GM20000 (cell line): ENCODE data around the gene RPS6KC1.
"Not testable (repeated sequence)": the region's sequence is repeated elsewhere in the genome, so short reads cannot be mapped to it uniquely, and the experiment has no call there.

Experiments used
- DNase-seq: peaks from one replicate; pipeline ENCODE4 v3.0.0; 2012; ENCODE audit warnings: low spot score
- TF ChIP-seq, protein P1 (sequence below): IDR thresholded peaks from 2 replicates; pipeline ENCODE4 v1.5.1; 2012; ENCODE audit warnings: mild to moderate bottlenecking, control low read depth; ENCODE audit errors: extremely low read depth, missing control alignments

RPS6KC1 gene

DNA sequence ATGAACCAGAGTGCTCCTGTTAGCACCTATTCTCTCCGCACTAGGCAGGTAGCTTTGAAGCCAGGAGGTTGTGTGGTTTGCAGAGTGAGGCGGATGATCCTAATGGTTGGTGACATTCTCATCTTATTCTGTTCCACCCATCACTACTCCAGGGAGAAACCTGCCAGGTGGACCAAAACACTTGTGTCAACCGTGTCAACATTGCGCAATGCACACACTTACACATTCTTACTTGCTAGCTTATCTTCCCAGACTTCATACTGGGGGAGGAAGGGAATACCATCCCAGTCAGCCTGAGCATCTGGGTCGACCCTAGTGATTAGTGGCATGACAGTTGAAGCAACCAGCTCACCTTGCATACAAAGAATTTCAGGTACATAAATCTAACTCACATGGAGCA lies 236.9 kb downstream of the RPS6KC1 start:
- no peak for DNase-seq
- TF ChIP-seq, protein P1, sequence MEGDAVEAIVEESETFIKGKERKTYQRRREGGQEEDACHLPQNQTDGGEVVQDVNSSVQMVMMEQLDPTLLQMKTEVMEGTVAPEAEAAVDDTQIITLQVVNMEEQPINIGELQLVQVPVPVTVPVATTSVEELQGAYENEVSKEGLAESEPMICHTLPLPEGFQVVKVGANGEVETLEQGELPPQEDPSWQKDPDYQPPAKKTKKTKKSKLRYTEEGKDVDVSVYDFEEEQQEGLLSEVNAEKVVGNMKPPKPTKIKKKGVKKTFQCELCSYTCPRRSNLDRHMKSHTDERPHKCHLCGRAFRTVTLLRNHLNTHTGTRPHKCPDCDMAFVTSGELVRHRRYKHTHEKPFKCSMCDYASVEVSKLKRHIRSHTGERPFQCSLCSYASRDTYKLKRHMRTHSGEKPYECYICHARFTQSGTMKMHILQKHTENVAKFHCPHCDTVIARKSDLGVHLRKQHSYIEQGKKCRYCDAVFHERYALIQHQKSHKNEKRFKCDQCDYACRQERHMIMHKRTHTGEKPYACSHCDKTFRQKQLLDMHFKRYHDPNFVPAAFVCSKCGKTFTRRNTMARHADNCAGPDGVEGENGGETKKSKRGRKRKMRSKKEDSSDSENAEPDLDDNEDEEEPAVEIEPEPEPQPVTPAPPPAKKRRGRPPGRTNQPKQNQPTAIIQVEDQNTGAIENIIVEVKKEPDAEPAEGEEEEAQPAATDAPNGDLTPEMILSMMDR, result no peak

DNA sequence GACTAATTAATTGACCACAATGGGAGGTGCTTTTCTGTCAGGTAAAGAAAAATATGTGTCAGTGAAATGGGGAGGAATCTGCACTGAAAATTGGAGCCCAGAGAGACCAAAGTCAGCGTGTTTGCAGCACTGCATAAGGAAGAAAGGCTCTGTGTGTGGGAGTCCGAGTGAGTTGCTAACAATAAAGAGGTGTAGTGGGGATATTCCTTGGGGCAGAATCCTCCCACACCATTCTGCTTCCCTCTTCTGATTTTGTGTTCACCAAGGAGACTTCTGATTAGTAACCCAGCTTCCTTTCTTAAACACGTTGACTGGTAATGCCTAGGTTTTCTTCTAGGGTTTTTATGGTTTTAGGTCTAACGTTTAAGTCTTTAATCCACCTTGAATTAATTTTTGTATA lies 240.5 kb downstream of the RPS6KC1 start:
- TF ChIP-seq, protein P1, result no peak
- DNase-seq, result no peak

DNA sequence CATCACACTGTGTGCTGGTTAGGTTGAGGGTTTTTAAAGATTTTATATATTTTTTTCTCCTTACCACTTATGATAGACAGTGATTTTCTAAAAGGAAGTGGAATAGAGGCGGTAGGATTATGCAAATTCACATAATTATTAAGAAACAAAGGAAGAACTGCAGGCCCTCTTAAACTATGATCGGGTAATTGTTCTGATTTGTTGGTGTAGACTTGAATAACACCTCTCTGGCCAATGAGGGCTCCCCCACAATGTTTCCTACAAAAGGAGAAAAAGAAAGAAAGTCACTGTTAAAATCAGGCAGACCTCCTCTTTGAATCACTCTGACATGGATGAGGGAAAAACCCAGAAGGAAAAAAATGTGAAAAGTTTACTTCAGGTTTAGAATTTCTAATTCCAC lies 241.6 kb downstream of the RPS6KC1 start:
- DNase-seq, result no peak
- TF ChIP-seq, protein P1, result no peak

DNA sequence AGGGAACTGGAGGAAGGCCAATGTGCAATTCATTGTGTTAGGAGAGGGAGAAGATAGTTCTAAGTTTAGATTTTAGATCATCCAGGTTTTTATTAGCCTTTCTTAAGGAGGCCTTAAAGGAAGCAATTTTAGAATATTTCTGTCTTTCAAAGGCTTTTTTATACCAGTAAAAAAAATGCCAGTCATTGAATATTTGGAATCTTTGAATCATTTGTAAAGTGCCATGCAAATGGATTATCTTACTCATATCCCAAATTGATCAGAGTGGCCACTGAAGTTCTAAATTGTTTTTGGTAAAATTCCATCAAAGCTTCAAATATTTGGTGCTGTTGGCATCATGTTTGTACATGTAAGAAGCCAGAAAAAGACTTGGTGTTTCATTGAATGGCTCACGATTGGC lies 244.8 kb downstream of the RPS6KC1 start:
- TF ChIP-seq, protein P1, result no peak
- DNase-seq, result no peak

DNA sequence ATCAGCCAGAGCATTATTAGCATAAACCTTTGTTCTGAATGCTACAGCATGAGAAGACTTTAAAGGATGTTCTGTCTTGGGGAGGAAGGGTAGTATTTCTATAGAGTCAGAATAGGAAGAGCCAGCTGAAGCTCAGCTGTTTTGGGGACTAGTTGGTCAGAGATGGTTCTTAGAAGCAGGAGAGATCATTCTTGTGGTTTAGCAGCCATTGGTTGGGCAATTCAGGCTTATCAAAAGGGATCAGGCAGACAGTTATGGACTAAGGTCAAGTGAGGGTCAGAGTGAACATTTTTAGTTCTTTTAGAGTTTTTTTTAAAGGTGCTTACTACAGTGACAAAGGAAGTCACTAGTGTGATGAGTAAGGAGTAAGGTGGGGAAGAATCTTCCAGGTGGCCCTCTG lies 245.5 kb downstream of the RPS6KC1 start:
- DNase-seq, result no peak
- TF ChIP-seq, protein P1, result no peak

DNA sequence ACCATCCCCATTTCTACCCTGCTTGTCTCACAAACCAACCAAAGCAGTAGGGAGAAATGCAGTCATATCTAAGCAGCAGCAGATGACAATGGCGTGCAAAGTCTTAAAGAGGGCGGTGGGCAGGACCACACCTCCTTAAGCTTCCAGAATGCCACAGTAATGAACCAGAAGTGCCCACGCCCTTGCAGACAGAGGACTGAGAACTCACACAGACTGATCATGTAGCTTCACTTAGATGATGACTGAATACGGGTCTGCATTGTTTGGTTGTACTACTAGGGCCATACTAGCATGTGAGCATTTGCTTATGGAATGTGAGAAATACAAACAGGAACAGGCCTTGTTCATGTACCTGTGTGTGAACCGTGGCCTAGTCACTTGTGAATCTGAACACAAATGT lies 246.0 kb downstream of the RPS6KC1 start:
- TF ChIP-seq, protein P1, result no peak
- no peak for DNase-seq

DNA sequence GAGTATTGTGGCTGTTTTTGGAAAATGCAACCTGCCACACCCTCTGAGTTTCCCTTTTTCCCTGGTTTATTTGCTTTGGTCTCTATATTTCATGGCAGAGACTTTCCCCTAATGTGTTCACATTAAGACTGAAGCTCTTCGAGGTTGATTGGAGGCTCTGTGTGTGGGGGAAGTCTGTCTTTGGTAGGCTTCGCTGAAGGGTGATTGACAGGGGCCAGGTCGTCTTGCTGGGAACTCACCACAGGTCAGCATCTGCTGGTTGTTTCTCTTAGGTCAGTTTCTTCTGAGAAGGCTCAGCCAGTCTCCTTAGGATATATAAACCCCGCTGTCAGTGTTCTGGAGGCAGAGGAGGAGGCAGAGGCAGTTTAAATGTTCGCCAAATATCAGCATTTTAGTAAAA lies 249.4 kb downstream of the RPS6KC1 start:
- no peak for DNase-seq
- TF ChIP-seq, protein P1, result no peak

DNA sequence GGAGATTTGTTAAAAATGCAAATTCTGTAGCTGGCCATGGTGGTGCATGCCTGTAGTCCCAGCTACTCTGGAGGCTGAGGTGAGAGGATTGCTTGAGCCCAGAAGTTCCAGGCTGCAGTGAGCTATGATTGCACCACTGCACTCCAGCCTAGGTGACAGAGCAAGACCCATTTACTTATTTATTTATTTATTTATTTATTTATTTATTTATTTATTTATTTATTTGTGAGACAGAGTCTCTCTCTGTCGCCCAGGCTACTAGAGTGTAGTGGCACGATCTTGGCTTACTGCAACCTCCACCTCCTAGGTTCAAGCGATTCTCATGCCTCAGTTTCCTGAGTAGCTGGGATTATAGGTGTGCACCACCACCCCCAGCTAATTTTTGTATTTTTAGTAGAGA lies 250.5 kb downstream of the RPS6KC1 start:
- DNase-seq, result not testable (repeated sequence)
